KOPT-K1 (cell line): Measurements from ENCODE around the gene SPATA31C2.
"Not testable (repeated sequence)": the region's sequence is repeated elsewhere in the genome, so short reads cannot be mapped to it uniquely, and the experiment has no call there.

Experiments used
- H3K27ac ChIP-seq: fragments of 200-600 bp; sonication (generic); 2 replicates; pipeline ENCODE4 v1.5.1; 2016; ENCODE audit warnings: antibody characterized with exemption, mild to moderate bottlenecking, low read depth, low read length; ENCODE audit not compliant: poor library complexity, severe bottlenecking
- H3K36me3 ChIP-seq: fragments of 200-600 bp; sonication (generic); 2 replicates; pipeline ENCODE4 v1.5.1; 2017; ENCODE audit warnings: antibody characterized with exemption, mild to moderate bottlenecking, low read length, moderate library complexity; ENCODE audit not compliant: insufficient read depth
- H3K9me3 ChIP-seq: fragments of 200-600 bp; sonication (generic); 2 replicates; pipeline ENCODE4 v1.5.1; 2017; ENCODE audit warnings: antibody characterized with exemption, low read length, mild to moderate bottlenecking; ENCODE audit not compliant: insufficient read depth, poor library complexity, severe bottlenecking

The SPATA31C2 gene

DNA sequence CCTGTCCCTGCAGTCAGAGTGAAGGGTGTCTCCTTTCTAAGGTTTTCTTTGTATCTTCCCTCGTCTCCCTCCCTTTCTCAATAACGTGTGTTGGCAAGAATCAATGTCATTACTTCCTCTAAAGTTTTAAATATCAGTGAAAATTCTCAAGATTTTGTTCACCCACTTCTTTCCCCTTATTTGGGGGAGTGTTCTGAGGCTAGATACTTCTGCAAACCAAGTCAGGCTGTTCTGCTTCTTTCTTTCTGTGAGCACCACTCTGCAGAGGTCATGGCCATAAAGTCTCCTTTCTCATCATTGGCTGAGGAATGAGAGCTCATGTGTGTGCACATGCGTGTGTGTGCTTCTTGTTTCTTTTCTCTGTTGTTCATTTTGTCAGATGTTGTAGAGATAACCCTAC lies 26.6 kb upstream of the SPATA31C2 start:
- Histone ChIP-seq H3K27ac (no peak overlapping the region), H3K9me3 (no peaks in the 10 kb centered on the region)

DNA sequence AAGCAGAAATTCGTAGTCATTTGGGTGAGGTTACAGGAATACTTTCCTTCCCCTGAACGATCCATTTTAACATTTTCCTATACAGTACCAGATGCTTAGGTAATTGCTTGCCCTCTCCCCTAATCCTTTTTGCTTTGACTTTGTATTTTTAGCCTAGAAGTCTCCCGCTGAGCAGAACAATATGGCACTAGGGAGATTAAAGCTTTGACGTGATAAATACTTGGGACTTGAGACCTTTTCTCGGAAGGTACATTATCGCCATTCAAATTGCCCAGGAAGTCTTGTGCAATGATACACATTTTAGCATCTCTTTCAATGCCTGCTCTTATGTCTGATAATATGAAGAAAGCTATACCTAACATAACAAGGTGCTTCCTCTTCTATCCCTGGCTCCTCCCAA lies 22.9 kb upstream of the SPATA31C2 start:
- Histone ChIP-seq H3K36me3 (no peaks in the 10 kb centered on the region), H3K9me3 (no peaks in the 10 kb centered on the region), H3K27ac (no peak overlapping the region)

More for the DNA sequence above, 26.6 kb upstream of the SPATA31C2 start:
- no peaks in the 10 kb centered on the region for H3K36me3 ChIP-seq

- no peaks in the 10 kb centered on the region for H3K9me3 ChIP-seq
- H3K27ac ChIP-seq, result no peak overlapping the region
- no peaks in the 10 kb centered on the region for H3K36me3 ChIP-seq
Measured at GRCh38 chr9:88143957-88144625, 5.8 kb upstream of the SPATA31C2 start.

GRCh38 chr9:88143179-88143578 lies 4.9 kb upstream of the SPATA31C2 start:
- no peak overlapping the region for H3K27ac ChIP-seq
- H3K9me3 ChIP-seq, result no peaks in the 10 kb centered on the region
- no peaks in the 10 kb centered on the region for H3K36me3 ChIP-seq

DNA sequence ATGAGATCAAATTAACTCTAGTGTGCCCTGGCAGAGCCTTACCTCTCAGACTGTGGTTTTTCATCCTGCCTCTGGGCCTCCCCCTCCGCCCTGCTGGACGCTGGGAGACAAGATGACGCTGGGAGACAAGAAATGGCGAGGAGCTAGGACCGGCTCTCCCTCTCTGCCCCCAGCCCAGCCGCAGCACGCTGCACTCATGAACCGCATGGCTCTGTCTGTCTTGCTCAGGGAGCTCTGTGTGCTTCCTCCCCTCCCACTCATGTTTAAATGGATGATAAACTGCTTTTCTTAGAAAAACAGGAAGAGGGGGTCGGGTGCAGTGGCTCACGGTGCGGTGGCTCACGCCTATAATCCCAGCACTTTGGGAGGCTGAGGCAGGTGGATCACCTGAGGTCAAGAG lies 4.7 kb downstream of the SPATA31C2 start:
- H3K9me3 ChIP-seq, H3K36me3 ChIP-seq, H3K27ac ChIP-seq: not testable (repeated sequence)

DNA sequence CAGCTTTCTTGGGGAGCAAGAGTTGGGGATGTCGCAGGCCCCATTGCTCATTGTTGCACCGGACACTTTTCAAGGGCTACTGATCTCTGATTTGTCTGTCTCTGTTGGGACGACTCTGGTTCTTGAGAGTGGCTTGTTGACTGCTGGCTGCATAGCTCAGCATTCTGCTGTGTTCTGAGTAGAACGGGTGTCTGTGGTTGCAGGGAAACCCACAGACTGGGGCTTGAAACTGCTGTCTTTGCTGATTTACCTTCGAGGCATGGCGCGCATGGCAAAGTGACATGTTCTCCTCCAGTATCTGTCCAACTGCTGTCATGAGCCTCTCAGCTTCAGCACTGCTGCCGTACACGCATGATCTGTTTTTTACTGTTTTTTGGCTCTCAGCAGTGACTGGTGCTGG lies 8.7 kb downstream of the SPATA31C2 start:
- not testable (repeated sequence) for H3K27ac ChIP-seq, H3K36me3 ChIP-seq, H3K9me3 ChIP-seq

- not testable (repeated sequence) for H3K27ac ChIP-seq, H3K9me3 ChIP-seq, H3K36me3 ChIP-seq
Measured at GRCh38 chr9:88127700-88128300, 10.5 kb downstream of the SPATA31C2 start.

GRCh38 chr9:88123413-88123812 lies 14.9 kb downstream of the SPATA31C2 start:
- H3K27ac ChIP-seq, H3K36me3 ChIP-seq, H3K9me3 ChIP-seq: not testable (repeated sequence)

- not testable (repeated sequence) for H3K27ac ChIP-seq
Measured at GRCh38 chr9:88118121-88118520, 20.2 kb downstream of the SPATA31C2 start.

GRCh38 chr9:88114968-88115612 lies 23.2 kb downstream of the SPATA31C2 start:
- H3K9me3 ChIP-seq, H3K27ac ChIP-seq, H3K36me3 ChIP-seq: not testable (repeated sequence)

More at GRCh38 chr9:88118121-88118520, 20.2 kb downstream of the SPATA31C2 start:
- H3K36me3 ChIP-seq, H3K9me3 ChIP-seq: not testable (repeated sequence)

DNA sequence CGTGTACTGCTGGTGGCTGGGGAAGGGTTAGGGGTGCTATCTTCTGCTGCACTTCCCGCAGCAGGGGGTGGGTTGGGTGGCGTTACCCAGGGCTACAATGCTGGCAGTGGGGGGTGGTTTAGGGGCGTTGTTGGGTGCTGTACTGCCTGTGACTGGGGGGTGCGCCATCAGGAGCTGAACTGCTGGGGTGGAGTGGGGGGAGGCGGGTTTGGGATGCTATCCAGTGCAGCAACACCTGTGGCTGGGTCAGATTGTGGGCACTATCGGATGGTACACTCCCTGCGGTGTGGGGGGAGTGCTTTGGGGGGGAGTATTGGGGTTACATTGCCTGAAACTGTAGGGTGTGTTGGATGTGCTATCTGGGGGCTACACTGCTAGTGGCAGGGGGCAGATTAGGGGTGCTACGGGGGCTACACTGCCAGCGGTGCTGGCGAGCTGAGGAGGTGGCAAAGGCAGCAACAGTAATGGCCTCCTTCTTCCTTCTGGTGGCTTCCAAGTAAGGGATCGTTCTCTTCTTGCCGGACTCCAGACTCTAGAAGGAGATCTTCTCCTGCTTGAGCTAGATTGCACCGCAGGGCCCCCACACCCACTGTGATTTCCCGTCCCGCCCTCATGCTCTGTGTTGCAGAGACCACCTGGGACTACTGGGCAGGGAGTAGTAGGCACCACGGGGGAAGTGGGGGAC lies 23.9 kb downstream of the SPATA31C2 start:
- not testable (repeated sequence) for H3K9me3 ChIP-seq, H3K36me3 ChIP-seq, H3K27ac ChIP-seq

DNA sequence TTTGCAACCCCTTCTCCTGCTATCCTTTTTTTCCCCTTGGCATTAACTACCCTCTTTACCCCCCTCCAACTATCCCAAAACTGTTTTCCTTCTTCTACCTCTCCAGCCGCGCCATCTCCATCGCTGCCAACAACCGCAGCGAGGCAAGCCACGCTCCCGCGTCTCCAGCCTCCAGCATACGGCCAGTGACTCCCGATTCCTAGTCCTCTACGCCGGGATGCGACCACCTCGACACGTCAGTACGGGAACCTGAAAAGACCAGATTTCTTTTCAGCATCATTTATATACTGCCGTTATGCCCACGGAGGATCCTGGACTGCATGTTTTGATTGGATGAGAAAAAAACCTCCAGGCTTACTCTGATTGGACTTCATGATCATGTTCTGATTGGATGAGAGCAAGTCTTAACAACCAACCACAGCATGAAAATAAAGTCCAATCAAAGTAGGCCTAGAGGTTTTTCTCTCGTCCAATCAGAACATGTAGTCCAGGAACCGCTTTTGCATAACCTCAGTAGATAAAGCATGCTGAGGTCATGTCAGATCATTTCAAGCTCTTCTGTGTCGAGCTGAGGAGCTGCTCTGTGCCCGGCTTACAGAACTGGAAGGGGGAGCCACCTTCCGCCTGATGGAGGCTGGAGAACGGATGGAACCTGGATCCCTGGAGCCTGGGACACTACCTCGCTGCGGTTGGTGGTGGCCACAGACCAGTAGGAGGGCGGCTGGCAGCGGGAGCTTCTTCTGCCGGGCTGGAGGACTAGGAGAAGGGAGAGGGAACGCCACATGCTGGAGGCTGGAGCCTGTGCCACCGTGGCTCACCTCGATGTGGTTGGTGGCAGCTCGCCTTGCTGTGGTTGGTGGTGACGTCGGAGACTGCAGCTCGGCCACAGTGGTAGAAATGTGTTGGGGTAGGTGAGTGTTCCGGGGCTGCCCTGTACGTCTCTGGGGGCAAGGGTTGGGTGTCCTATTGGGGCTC lies 24.8 kb downstream of the SPATA31C2 start:
- not testable (repeated sequence) for H3K36me3 ChIP-seq, H3K27ac ChIP-seq, H3K9me3 ChIP-seq

- no peak overlapping the region for H3K27ac ChIP-seq
- no peaks in the 10 kb centered on the region for H3K36me3 ChIP-seq
Measured at GRCh38 chr9:88110026-88110425, 28.2 kb downstream of the SPATA31C2 start.

GRCh38 chr9:88108779-88109178 lies 29.5 kb downstream of the SPATA31C2 start:
- H3K9me3 ChIP-seq, result no peaks in the 10 kb centered on the region
- H3K36me3 ChIP-seq, result no peaks in the 10 kb centered on the region
- H3K27ac ChIP-seq, result no peak overlapping the region

More at GRCh38 chr9:88110026-88110425, 28.2 kb downstream of the SPATA31C2 start:
- no peaks in the 10 kb centered on the region for H3K9me3 ChIP-seq
